Peyer's patch (tissue), 4 donors: ENCODE results near the gene SNTG2.

Experiments used
- CTCF ChIP-seq, 6 experiments: fragments of 450-650 bp in 4 of 6; fragments of 200-600 bp in 2 of 6; sonication (generic) in 1 of 6; IDR thresholded peaks; one replicate each; pipeline ENCODE4 v1.5.1; 2017 to 2019; ENCODE audit warnings: antibody characterized with exemption in 6 of 6, mild to moderate bottlenecking in 3 of 6, moderate library complexity in 1 of 6
- POLR2A ChIP-seq, 2 donors: fragments of 450-650 bp; IDR thresholded peaks; one replicate each; pipeline ENCODE4 v1.5.1; 2017; ENCODE audit warnings: antibody characterized with exemption in 2 of 2, mild to moderate bottlenecking in 2 of 2, moderate library complexity in 2 of 2

DNA sequence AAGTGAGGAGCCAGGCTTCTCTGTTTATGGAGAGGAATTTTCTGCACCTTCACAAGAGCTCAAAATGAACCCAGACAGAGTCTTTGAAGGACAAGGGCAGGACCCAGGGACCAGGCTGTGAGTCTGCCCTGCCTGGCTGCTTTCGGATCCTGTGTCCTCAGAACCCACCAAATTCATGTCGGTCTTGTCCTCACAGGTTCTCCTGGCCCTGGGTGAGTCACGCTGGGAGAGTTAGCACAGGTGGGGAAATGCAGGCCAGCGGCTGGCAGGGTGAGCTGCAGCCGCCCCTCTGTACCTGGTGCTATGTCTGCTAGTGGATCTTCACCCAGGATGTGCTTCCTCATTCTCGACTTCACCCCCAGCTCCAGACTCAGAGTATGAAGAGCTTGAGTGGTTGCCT is 426.8 kb downstream of the SNTG2 start:
- TF ChIP-seq CTCF (IDR thresholded peaks at IDR 0.05) (no peak), POLR2A (IDR thresholded peaks at IDR 0.05) (no peak)
